GM18873 (cell line): ENCODE data around the gene XXYLT1.
"Not testable (repeated sequence)": the region's sequence is repeated elsewhere in the genome, so short reads cannot be mapped to it uniquely, and the experiment has no call there.

Experiments used
- ATAC-seq: cut with Tn5 transposase; IDR thresholded peaks from one replicate; pipeline ENCODE4 v1.9.1; 2021; ENCODE audit warnings: mild to moderate bottlenecking, moderate library complexity, moderate number of reproducible peaks; ENCODE audit not compliant: unreplicated experiment, low FRiP score

Gene XXYLT1

GRCh38 chr3:195118671-195119070 lies 152.3 kb downstream of the XXYLT1 start:
- ATAC-seq = no peak

- no peak for ATAC-seq
Measured at GRCh38 chr3:195117978-195118581, 152.9 kb downstream of the XXYLT1 start.

DNA sequence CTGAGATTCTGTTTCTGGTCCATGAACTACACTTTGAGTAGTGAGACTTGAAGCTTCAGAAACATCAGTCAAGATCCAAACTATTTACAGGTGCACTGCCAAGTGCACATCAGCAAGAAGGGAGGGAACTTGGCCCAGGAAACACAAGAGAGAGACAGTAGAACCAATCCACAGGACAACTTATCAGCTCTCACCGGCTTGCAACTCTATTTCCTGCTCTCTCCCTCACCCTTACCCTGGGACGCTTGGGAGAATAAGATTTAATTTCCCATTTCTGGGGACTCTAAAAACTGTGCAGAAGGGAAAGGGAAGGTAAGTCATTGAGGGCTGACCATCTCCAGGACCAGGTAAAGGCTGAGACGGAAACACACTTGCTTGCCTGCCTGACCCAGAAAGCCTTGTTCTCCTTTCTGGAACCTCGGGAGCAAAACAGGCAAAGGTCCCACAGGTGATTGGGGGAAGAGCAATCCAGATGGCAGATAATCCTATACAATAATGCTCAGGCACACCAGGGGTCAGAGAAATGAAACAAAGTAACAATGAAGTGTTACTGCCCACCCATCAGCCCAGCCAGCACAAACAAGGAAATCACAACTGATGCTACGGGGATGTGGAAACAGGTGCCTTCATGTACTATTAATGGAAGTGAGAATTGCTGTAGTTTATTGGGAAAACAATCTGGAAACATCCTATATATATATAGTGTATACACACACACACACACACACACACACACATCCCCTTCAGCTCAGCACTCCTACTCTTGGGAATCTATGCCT lies 154.4 kb downstream of the XXYLT1 start:
- no peak for ATAC-seq

DNA sequence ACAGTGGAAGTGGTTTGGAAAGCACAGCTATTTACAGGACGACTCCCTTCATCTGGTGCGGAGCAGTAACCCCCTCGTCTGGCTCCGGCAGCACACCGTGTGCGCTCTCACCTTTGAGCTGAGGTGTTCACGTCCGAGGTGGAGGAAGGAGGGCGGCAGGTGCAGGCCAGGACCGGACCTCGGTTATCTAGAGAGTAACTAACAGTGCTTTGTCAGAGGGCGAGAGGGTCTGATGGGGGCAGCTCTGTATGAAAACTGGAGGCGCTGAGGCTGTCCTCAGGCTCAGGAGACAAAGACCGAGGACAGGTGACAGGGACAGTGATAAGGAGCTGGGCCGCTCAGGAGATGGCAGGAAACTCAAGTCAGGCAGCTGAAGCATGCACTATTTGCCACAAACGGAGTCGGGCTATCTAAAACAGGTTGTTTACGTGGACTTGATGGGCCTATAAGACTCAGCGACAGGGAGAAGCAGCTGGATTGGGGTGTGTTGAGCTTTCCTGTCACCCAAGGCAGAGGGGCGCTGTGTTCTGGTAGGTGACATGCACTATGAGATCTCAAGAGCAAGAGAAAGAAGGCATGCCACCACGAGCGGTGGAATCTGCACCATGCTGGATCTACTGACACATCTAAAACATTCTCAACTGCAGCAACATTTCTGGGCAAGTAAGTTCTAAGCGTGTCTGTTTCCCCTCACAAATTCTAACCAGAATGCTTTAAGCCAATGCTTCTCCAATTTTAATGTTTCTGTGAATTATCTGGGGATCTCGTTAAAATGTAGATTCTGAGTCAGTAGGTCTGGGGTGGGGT lies 155.2 kb downstream of the XXYLT1 start:
- no peak for ATAC-seq

DNA sequence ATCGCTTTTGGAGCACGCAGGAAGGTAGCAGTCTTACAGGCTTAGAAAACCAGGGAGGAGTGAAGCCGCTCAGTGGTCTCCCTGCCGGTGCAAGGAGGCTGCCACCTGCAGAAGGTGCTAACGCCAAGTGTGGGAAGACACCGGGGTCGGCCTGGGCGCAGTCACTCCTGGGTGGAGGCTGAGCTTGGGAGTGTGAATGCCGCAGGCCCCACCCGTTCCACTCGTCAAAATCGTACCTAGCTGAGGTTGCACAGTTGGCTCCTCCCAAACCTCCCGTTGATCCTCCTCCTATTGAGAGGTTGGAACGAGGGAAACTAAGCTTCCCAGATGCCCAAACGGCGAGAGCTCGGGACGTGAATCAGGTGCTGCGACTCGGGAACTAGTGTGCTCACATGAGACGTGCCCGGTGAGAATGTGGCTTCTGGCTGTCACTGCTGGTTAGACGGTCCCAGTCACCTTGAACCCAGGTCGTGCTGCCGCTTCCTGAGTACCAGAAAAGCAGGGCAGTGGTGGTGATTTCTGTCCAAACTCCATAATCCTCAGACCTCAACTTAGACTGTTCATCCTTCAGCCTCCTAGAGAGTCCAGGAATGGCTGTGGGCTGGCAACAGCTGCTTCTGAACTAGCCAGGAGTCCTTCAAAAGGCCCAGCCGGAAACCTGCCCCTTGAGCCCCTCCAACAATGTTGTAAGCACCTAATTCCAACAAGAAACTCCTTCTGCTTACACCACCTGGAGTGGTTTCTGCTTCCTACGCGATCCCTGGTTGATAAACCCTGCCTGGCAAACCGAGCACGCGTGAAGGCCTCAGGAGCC lies 156.0 kb downstream of the XXYLT1 start:
- no peak for ATAC-seq

DNA sequence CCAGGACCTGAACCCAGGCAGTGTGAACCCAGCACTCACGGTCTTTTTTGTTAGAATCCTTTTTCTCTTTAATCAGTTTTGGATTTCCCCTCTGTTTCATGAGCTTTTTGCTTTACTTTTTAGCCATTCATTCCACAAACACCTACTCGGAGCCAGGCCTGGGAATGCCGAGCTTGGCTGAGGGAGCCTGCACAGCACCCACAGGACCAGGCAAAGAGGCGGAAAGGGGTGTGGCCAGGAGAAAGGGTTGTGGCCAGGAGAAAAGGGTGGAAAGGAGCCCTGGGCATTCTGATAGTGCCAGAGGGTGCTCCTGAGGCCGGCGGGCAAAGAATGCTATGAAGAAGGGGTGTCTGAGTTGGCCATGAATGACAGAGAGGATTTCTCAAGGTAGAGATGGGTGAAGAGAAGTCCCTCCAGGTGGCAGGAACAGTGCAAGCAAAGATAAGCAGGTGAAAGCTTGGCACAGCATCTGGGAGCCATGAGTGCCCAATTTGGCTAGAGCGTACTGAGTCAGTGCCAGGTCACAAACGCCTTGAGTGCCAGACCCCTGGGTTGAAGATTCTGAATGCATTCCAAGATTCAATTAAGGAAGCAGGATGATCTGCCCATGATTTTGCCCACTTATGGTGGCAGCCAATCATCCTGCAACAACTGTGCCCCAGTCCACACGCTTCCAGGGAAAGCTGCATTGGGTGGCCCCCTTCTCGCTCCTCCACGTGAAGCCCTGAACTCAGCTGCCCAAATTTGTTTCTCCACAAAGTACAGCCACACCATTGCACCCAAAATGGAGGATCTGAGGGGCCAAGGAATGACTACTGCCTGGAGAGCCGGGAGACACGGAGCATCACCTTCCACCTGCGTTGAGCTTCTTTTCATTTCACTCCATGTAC lies 157.2 kb downstream of the XXYLT1 start:
- ATAC-seq = no peak

GRCh38 chr3:195113048-195113447 lies 157.9 kb downstream of the XXYLT1 start:
- no peak for ATAC-seq

- no peak for ATAC-seq
Measured at GRCh38 chr3:195112361-195112791, 158.6 kb downstream of the XXYLT1 start.

- no peak for ATAC-seq
Measured at GRCh38 chr3:195111766-195112165, 159.2 kb downstream of the XXYLT1 start.

DNA sequence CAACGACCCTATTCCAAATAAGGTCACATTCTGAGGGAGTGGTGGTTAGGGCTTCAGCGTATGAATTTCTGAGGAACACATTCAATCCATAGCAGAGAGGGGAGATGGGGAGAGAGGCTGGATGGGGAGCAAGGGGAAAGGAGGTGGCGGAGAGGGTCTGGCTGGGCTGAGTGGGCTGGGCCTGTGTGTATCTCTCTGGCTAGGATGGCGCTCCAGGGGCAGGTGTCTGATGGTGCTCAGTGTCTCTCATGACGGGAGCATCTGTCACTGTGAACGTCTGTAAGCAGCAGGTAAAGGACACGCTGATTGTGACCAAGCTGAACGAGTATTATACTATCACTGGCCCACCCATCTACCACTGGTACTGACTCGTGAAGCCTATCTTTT lies 159.6 kb downstream of the XXYLT1 start:
- no peak for ATAC-seq

- ATAC-seq = no peak
Measured at GRCh38 chr3:195110647-195111318, 160.2 kb downstream of the XXYLT1 start.

DNA sequence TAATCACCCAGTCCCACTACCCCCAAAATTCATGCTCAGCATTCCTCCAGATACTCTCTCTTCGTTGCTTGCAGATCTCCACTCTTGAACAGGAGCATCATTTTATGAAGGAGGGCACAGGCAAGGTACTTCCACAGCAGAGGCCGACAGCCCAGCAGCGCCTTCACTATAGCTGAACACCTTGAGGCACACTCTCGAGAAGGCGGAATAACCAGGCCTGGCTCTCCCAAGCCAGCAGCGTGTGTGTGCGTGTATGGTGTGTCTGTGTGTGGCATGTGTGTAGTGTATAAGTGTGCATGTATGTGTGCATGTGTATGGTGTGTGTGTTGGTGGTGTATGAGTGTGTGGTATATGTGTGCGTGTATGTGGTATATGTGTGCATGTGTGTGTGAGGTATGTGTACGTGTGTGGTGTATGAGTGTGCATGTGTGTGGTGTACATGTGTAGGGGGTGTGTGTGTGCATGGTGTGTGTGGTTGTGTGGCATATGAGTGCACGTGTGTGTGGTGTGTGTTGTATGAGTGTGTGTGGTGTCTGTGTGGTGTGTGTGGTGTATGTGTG lies 161.8 kb downstream of the XXYLT1 start:
- no peak for ATAC-seq

- no peak for ATAC-seq
Measured at GRCh38 chr3:195107593-195107992, 163.4 kb downstream of the XXYLT1 start.

GRCh38 chr3:195107031-195107430 lies 163.9 kb downstream of the XXYLT1 start:
- not testable (repeated sequence) for ATAC-seq

DNA sequence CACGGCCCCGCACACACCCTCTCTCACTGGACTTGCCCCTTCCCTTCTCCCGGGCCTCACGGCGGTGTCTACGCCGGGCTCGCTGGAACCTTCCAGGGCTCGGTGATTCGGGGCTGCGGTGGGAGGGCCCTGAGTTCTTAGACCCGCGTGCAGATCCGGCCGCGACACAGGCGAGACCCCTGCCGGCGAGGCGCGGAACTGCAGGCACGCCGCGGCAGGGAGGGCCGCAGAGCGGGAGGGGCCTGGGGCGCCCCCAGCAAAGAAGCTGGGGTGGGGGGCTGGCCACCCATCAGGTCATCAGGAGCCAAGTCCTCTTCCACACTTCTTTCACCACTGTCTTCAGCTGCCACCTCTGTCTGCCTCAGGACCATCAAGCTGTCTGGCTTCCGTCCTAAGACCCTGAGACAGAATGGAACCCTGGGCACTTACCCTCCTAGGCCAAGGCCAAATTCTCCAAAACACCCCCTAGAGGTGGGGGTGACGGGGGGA lies 164.5 kb downstream of the XXYLT1 start:
- no peak for ATAC-seq

DNA sequence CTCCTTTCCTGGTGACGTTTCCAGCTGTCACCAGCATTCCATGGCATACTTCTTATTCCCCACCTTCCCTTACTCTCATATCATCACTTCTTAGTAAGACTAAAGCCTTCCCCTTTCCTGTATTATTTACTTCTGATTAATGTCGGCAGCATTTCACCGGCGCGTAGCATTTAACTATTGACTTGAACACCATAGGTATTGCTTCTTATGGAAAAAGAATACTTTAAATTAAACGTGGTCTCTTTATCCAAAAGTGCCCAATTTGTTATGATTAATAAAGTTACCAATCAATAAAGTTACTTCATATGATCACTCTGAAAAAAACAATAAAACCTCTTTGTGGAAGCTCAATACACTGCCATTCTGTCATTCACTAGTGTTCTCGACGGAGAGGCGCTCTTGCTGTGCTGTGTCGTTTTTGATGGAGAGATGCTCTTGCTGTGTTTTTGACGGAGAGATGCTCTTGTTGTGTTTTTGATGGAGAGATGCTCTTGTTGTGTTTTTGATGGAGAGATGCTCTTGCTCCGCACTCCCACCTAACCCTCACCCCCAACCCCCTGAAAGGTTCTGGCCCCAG lies 165.0 kb downstream of the XXYLT1 start:
- no peak for ATAC-seq

- ATAC-seq = no peak
Measured at GRCh38 chr3:195105389-195105788, 165.6 kb downstream of the XXYLT1 start.

DNA sequence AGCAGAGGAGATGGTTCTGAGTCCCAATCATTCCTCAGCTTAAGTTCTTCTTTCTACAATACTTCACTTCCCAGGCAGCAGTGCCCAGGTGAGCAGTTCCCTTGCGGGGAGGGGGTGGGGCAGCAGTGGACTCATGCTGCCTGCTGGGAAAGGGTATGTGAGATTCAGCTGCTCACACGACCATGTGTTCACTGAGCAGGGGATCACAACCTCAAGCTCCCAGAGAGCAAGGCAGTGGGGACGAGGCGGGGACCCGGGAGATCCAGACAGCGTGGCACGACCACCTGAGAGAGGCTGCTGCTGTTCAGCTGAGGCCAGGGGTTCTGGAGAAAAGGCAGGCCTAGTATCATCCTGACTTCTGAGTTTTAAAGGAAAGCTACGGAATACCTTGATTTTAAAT lies 166.6 kb downstream of the XXYLT1 start:
- no peak for ATAC-seq
